Heart right ventricle (tissue), 16 donors: ENCODE results near the gene EXOC6. TPM values are rescaled to one million over a fixed set of nuclear protein-coding genes. Genes with fewer than 3 reads are reported as not detected.

Experiments used
- ATAC-seq, 8 donors: fragments of 200-7000 bp; cut with Tn5 transposase; one replicate each; pipeline ENCODE4 v1.9.1; 2020; ENCODE audit warnings: mild to moderate bottlenecking in 8 of 8, moderate library complexity in 8 of 8, moderate number of reproducible peaks in 1 of 8
- DNase-seq, 2 donors: peaks; one replicate each; pipeline ENCODE4 v3.0.0-alpha.2; 2020
- H3K27ac ChIP-seq, 10 donors: fragments of 200-600 bp; sonication (generic) in 2 of 10; one replicate each; pipeline versions ENCODE4 v1.5.0 to v1.8.0; 2020 to 2022; ENCODE audit warnings: mild to moderate bottlenecking in 3 of 10
- H3K27me3 ChIP-seq, 7 donors: fragments of 200-600 bp; one replicate each; pipeline ENCODE4 v1.8.0; 2021 to 2022; ENCODE audit warnings: mild to moderate bottlenecking in 2 of 7
- H3K36me3 ChIP-seq, 9 donors: fragments of 200-600 bp; sonication (generic) in 1 of 9; one replicate each; pipeline versions ENCODE4 v1.5.0 to v1.8.0; 2020 to 2022; ENCODE audit warnings: mild to moderate bottlenecking in 2 of 9
- H3K4me1 ChIP-seq, 9 donors: fragments of 200-600 bp; sonication (generic) in 1 of 9; one replicate each; pipeline versions ENCODE4 v1.5.0 to v1.8.0; 2020 to 2022; ENCODE audit warnings: mild to moderate bottlenecking in 4 of 9
- H3K4me3 ChIP-seq, 10 donors: fragments of 200-600 bp; sonication (generic) in 2 of 10; one replicate each; pipeline versions ENCODE4 v1.5.0 to v1.8.0; 2020 to 2022; ENCODE audit warnings: mild to moderate bottlenecking in 7 of 10, moderate library complexity in 2 of 10
- H3K9me3 ChIP-seq, 11 donors: fragments of 200-600 bp in 10 of 11; sonication (generic) in 2 of 11; one replicate each; pipeline versions ENCODE4 v1.5.0 to v1.8.0; 2013 to 2022; ENCODE audit warnings: mild to moderate bottlenecking in 2 of 11, control low read depth in 1 of 11, moderate library complexity in 1 of 11
- WGBS, 2 donors: extraction: QIAGEN DNeasy Blood & Tissue Kit; methylation state at CpG; one replicate each; pipeline ENCODE4 v1.1.7; 2013; ENCODE audit warnings: inconsistent platforms in 1 of 2; 5-methylcytosine and 5-hydroxymethylcytosine counted together
- intact Hi-C, 10 donors: fragments of 100-400 bp; cut with DNase I; formaldehyde crosslinking; loops; one replicate each; pipeline versions ENCODE4 v1.11.1 to v1.14.2; 2022
- polyA plus RNA-seq, 2 donors: library from polyadenylated mRNA; stranded (reverse); fragments of 200-250 nt; gene quantifications; one replicate each; pipeline ENCODE4 v1.2.3, GENCODE V29; 2013
- total RNA-seq, 10 donors: library from RNA; stranded (reverse); fragmentation: NEBNext Ultra II Directional in 3 of 10; extraction: Animal tissue kit (Norgen Biotek cat#: 25700) in 3 of 10; gene quantifications; one replicate each; pipeline versions ENCODE4 v1.2.1 to v1.2.4, GENCODE V29; 2021 to 2023
- TF ChIP-seq, protein P1 (sequence below), 9 donors: fragments of 200-600 bp; sonication (generic) in 2 of 9; IDR thresholded peaks; one replicate each; pipeline versions ENCODE4 v1.5.0 to v1.8.0; 2021 to 2022; ENCODE audit warnings: antibody characterized with exemption in 9 of 9, mild to moderate bottlenecking in 5 of 9, moderate library complexity in 1 of 9
- donor health status: Arrhythmogenic right ventricular cardiomyopathy.
- donor health status: ischemic (EF 13 %, LVEDD 7.1; RV severe dilation, severe dysfunction).
- donor health status: healthy with polysubstance abuse.
- donor health status: DM: no; HTN: yes; CAD: no.
- donor health status: DM: no; HTN: no; CAD: no.
- donor health status: ischemic (EF 25% LVEDD 6.9; RV normal size, moderate dysfunction).
- donor health status: ischemic (EF 25% LVEDD 5.7; RV mildly dilated, moderate dysfunction).
- donor health status: healthy.
- donor health status: DM: yes; HTN: yes; CAD: no.
- donor health status: Ischemic cardiomyopathy.
- donor health status: ischemic (EF 35%, LVEDD 5.7; RV mildly dilated, moderate dysfunction).
- donor health status: nonischemic (EF 11% LVEDD 7.7; RV severe dilation, severe dysfunction).
- donor health status: DM: yes; HTN: yes; CAD: no.
- donor health status: PGD.
- donor health status: ischemic (EF 29% LVEDD 5.4; RV normal size, mild dysfunction).
- donor health status: nonischemic (EF 23%, LVEDD 6.1; RV moderate dilation, normal function).

The EXOC6 gene
- total and polyA plus RNA-seq, 12 donors = 3.3 to 11.7 (median 9.2) TPM

DNA sequence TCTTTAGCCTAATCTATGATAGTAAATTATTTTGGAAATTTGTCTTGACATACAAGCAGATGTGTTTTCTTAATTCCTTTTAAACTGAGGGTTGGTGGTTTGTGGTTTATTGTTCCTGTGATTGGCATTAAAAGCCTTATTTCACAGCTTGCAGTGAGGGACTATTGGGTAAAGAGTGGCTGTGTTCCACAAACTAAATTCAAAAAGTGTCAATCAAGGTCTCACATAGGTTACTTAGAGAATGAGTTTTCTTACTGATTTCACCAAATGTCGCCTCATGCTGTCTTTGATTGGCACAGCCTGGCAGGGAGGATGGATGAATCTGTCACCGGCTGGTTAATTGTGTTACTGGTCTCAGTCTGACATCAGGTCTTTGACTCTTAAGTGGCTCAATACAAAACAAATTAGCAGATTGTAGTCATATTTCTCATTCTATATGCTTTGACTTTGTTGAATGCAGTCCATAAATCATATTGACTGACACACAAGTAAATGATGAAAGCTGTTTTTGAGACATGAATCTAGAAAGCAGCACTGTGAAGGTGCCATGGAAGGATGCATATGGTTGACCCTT lies 145.5 kb downstream of the EXOC6 start:
- DNase-seq (no peak), ATAC-seq (no peak)
- Histone ChIP-seq H3K9me3 (no peaks in the 10 kb centered on the region), H3K4me1 (peaks cover 0 to 16% (median 7%) of the 10 kb centered on the region in 9 donors), H3K27me3 (no peaks in the 10 kb centered on the region), H3K36me3 (no peaks in the 10 kb centered on the region), H3K27ac (no peak overlapping the region), H3K4me3 (no peak overlapping the region)
- WGBS, 2 donors = 82% methylated on average over 2 of the region's 2 CpGs
- intact Hi-C loops = no loop called here
- TF ChIP-seq, protein P1, sequence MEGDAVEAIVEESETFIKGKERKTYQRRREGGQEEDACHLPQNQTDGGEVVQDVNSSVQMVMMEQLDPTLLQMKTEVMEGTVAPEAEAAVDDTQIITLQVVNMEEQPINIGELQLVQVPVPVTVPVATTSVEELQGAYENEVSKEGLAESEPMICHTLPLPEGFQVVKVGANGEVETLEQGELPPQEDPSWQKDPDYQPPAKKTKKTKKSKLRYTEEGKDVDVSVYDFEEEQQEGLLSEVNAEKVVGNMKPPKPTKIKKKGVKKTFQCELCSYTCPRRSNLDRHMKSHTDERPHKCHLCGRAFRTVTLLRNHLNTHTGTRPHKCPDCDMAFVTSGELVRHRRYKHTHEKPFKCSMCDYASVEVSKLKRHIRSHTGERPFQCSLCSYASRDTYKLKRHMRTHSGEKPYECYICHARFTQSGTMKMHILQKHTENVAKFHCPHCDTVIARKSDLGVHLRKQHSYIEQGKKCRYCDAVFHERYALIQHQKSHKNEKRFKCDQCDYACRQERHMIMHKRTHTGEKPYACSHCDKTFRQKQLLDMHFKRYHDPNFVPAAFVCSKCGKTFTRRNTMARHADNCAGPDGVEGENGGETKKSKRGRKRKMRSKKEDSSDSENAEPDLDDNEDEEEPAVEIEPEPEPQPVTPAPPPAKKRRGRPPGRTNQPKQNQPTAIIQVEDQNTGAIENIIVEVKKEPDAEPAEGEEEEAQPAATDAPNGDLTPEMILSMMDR (IDR thresholded peaks at IDR 0.05) = no peak

DNA sequence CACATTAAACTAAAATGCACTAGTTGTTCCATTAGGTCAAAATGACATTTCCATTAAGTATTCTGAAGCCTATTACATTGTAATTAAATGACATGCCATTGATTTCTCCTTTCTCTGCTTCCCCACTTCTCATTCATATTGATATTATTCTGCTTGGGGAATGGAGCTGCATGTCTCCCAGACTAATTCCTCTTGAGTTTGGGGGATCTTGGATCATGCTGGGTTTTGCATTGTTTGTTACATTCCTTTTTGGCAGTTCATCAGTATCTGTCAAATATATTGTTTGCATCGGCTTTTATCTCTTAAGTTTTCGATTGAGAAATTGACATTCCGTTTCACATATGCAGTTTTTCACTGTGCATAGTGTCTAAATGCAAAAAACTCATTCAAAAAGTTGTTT lies 147.2 kb downstream of the EXOC6 start:
- no peak for DNase-seq

DNA sequence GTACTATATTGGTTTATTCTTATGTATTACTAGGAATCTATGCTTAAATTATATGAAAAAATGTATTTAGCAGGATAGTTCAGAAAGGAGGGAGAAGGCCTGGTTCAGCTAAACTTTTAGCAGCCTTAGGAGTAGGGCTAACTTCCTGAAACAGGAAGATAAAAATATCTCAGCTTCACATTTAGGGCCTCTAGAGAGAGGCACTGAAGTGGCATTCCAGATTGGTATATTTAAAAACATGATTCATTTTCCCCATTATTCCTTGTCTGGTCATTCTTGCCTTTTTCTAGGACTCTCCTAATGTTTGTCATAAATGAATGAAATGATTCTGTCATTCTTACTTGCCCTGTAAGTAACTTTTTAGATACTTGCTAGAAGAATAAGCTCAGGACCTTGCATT lies 149.3 kb downstream of the EXOC6 start:
- Histone ChIP-seq H3K36me3 (peaks cover 0 to 11% (median 0%) of the 10 kb centered on the region in 9 donors), H3K9me3 (no peaks in the 10 kb centered on the region), H3K4me3 (no peak overlapping the region), H3K27ac (peak overlapping the region in 4 of 10 donors; percentile 9 to 45 (median 24)), H3K27me3 (no peaks in the 10 kb centered on the region), H3K4me1 (peaks cover 0 to 16% (median 7%) of the 10 kb centered on the region in 9 donors)
- intact Hi-C loops = no loop called here
- DNase-seq (no peak), ATAC-seq (peak in 5 of 8 donors; percentile 41 to 78 (median 62))
- TF ChIP-seq, protein P1 (IDR thresholded peaks at IDR 0.05) = no peak

More for the DNA sequence above, 147.2 kb downstream of the EXOC6 start:
- Histone ChIP-seq H3K36me3 (peaks cover 0 to 11% (median 0%) of the 10 kb centered on the region in 9 donors), H3K27ac (no peak overlapping the region), H3K27me3 (no peaks in the 10 kb centered on the region), H3K4me1 (peaks cover 0 to 16% (median 7%) of the 10 kb centered on the region in 9 donors), H3K9me3 (no peaks in the 10 kb centered on the region), H3K4me3 (no peak overlapping the region)
- 82 to 85% methylated on average over 3 of the region's 3 CpGs for WGBS, 2 donors
- no peak for ATAC-seq
- TF ChIP-seq, protein P1 (IDR thresholded peaks at IDR 0.05) = no peak
- intact Hi-C loops = no loop called here

DNA sequence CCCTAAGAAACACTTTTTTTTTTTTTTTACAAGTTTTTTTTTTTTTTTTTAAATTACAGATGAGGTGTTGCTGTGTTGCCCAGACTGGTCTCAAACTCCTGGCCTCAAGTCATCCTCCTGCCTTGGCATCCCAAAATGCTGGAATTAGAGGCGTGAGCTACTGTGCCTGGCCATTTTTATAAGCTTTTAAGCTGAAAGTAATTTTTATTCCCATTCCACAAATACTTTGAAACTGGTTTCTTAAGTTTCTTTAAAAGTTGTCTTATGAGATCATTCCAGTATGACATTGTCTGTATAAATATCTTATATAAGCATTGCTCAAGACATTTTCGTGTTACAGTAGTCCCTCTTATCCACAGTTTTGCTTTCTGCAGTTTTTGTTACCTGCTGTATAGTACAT lies 150.9 kb downstream of the EXOC6 start:
- ATAC-seq (no peak), DNase-seq (no peak)
- Histone ChIP-seq H3K4me3 (no peak overlapping the region), H3K27ac (no peak overlapping the region), H3K27me3 (no peaks in the 10 kb centered on the region), H3K36me3 (peaks cover 0 to 11% (median 0%) of the 10 kb centered on the region in 9 donors), H3K4me1 (peaks cover 0 to 16% (median 7%) of the 10 kb centered on the region in 9 donors), H3K9me3 (no peaks in the 10 kb centered on the region)
- TF ChIP-seq, protein P1 (IDR thresholded peaks at IDR 0.05) = no peak
- intact Hi-C loops = no loop called here
- 93 to 98% methylated on average over 2 of the region's 2 CpGs for whole genome bisulfite sequencing, 2 donors
